GM21723 (cell line): ENCODE results near the gene ENTR1.

Experiments used
- ATAC-seq: cut with Tn5 transposase; IDR thresholded peaks from one replicate; pipeline ENCODE4 v1.9.1; 2021; ENCODE audit warnings: mild to moderate bottlenecking, moderate library complexity; ENCODE audit not compliant: unreplicated experiment

Gene ENTR1

DNA sequence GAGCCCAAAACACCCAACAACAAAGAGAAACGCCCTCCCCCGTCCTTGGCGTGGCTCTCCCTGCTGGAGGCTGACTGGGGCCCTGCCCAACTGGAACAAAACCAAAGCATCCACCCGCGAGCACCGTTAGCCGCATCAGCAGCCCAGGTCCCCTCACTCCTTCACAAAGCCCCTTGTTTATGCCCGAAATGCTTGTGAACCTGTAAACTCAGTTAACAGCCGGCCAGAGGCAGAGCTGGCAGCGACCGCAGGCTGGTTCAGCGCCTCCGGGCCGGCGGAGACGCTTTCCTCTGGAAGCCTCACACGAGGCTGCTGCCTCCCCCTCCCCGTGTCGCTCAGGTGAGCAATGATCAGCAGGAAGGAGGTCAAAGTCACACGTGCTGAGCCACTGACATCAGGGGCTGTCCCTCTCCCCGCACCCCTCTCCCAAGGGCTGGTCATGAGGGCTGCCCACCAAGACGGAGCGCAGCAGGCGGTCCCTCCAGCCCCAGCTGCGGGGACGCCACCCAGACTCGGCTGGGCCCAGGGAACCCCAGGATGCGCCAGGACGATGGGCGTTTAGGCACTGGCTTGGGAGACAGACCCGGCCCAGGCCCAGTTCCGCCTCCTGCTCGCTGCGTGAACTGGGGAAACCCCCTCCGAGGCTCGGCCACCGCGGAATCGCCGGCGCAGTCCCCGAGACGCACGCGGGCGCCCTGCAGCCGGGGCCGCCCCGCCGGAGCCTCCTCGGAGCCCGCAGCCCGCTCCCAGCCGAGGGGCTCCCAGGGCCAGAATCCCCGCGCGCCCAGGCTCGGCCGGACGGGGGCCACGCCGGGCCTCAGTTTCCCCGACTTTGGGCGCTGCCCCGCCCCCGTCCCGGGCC is 11.0 kb downstream of the ENTR1 start:
- ATAC-seq = peak; percentile 22

DNA sequence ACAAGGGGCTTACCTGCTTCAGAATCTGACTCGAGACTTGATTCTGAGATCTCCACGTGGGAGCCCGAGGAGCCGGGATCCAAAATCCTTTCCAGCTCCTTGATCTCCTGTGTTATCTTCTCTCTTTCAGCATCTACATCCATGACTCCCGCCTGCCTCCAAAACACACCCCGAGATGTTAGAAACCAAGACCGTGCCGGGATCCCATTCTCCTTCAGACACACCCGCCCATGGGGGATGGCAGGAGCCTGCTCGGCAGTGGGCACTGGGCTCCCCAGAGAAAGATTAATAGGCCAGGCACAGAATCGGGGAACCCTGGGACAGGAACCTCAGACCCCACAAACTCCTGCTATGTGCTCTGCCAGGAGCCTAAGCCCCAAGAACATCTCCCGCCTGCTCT is 12.1 kb downstream of the ENTR1 start:
- no peak for ATAC-seq

DNA sequence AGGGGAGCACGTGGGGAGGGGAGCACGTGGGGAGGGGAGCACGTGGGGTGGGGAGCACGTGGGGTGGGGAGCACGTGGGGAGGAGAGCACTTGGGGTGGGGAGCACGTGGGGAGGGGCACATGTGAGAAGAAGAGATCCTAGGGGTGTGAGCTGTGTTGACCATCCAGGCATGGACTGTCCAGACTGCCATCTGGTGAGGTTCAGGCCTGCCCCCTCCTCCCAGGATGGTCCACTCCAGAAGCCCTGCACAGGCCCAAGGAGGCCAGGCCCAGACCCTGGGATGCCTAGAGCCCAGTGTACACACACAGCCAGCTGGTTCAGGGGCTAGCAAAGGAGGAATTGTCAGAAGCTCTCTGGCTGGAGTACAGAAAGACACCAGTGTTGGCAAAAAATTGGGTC is 12.8 kb downstream of the ENTR1 start:
- ATAC-seq = no peak

DNA sequence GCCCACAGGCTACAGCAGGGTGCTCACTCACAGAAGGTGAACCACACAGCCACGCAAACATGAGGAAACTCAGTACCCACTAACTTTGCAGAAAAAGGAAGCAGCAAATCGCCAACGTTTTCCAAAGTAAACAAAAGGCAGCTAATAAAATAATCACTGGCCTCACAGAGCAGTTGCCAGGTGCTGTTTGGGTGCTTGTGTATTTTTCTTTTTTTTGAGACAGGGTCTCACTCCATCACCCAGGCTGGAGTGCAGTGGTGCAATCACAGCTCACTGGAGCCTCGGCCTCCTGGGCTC is 14.2 kb downstream of the ENTR1 start:
- no peak for ATAC-seq

DNA sequence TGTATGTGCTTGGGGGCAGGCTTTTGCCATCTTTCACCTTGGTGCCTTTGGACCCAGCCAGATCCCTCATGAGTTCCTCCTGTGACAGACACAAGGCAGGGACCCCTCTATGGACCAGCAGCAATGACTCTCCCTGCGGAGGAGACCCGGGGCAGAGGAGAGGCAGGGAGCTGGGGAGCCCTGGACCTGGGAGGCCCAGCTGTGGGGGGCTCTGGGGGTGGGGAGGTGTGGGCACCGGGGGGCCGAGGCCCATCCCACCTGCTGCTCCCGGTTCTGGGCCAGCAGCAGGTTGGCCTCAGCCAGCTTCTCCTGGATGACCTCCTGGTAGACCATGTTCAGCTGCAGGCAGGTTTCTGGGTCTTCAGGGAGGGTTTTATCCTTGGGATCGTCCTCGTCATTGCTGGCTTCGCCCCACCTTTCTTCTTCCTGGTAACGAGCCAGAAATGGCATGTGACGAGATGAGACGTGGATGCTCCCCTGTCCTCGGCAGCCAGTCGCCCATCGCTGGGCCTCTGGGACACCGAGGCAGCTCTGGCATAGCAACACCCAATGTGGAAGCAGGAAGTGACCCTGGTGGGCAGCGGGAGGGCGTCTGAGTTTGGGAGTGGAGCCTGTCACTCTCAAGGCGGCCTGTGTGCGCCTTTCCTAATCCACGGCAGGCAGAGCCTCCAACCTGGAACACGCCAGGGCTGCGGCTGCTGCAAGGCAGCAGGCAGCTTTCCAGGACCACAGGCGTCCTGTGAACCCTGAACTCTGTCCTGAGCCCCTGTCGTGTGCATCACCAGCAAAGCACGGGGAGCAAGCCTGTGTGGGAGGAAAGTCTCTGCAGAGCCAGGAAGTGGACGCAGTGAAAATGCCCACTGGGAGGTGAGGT is 14.8 kb downstream of the ENTR1 start:
- ATAC-seq = no peak

DNA sequence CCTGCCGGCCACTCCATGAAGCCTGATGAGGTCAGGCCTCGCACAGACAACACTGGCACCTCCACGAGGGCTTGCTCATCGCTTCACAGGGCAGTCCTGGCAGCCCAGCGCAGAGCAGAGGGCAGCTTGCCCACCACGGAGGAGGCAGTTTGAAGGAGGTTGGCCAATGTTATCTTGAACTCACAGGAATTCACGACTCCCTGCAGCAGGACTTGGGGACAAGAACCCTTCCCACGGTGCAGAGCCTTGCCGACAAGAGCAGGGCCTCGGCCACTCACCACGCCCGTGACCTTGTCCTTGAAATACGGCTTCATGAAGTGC is 15.4 kb downstream of the ENTR1 start:
- no peak for ATAC-seq

DNA sequence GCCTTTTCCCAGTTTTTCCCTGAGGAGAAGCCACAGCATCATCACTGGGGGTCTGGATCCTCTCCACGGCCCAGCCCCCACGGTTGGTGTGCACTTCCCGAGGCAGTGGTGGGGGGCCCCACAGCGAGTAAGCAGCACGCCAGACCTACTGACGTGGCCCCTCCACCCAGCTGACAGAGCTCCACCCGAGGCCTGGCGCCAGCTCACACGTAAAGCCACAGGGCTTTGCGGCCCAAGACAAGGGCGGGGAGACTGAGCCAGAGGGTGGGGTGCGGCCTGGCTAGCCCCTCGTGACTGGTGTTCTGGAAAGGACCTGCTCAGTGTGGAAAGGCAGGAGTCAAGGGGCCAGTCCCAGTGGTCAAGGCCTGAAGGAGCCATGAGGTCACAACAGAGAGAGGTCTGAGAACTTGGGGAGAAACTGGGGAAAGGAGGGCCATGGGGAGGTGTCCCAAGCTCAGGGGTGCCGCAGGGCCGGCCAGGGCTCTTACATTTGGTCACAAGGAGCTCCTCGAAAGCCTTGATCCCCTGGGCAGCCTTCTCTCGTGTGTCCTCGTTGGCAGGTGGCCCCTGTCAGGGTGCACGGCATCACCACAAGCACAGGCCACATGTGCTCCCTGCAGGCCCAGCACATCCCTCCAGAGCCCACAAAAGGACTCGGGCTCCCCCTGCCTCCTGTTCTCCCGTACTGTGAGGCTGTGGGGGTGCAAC is 15.9 kb downstream of the ENTR1 start:
- no peak for ATAC-seq

DNA sequence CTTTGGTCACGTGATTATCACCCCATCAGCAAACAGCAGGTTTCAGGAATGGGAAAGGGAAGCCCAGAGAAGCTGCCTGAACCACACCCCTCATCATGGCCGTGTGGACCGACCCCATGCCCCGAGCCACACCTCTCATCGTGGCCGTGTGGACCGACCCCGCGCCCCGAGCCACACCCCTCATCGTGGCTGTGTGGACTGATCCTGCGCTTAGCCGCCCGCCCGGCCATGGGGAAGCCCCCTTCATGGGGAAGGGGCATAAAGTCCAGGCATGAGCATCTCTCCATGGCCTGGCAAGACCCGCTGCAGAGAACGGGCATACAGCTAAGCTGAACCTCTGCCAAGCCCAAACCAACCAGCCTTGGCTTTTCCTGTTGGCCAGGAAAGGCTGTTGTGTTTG is 16.9 kb downstream of the ENTR1 start:
- ATAC-seq = no peak

DNA sequence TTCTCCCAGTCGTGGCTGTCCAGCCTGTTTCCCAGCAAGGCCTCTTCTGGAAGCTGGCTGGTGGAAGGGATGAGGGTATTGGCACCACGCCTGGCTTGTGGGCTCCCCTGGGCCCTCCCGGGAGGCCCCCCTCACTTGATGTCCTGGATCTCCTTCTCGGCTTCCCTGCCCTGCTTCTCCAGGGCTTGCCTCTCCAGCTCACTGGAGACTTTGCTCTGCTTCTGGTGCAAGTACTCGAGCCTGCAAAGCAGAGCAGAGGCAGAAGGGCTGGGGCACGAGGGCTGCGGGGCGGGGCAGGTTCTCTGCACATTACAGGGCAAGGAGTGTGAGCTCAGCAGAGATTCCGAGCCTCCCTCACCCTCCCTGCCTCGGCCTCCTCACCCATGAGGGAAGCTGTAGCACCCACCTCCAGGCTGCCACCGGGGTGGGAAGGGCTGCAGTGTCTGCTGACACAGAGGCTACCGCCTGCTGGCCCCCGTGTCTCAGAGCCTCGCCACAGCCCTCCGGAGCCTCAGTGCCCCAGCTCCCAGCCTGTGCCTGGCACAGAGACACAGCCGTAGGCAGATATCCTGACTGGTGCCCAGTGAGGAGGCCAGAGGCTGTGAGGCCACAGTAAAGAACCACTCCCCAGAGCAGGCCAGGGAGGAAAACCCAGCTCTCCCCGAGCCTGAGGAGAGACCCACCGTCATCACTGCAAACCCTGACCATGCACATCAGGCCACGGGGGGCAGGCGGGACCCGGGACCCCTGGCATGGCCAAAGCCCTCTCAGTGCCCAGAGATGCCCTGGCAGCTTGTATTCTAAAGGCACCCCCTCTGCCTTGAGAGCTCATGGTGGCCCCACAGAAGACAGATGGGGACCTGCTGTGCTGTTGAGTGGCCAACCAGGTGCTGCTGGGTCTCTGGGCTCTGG is 17.6 kb downstream of the ENTR1 start:
- no peak for ATAC-seq

DNA sequence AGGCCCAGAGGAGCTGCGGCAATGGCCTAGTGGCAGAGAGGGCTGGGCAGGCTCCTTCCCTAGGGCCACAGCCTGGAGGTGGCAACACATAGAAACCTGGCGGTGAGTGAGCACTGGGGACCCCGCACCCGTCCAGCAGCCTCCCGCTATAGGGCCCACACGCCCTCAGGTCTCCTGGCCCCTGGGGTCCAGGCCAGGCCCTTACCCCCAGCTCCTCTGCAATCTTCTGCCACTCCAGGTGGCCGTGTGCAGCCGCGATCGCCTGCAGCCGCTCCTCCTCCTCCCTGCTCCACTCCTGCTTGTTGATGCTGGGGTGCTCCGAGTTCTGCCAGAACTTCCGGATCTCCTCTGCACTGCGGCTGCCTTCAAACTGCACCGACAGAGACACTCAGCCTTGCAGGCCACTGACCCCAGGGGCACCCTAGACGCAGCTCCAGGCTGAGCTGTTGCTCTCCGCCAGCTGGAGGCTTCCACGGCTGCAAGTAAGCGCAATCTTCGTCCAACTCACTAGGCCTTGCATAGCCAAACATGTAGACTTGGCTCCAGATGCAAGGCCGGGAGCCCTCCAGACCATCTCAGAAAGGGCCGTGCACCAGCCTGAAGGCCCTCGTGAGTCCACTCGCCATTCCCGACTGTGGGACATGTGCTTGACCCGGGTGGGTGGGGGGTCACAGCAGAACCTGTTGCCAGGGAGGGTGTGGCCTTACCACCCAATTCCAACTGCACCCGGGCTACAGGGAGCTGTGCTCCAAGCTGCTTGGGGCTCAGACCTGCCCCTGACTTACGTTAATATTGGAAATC is 18.5 kb downstream of the ENTR1 start:
- ATAC-seq = no peak

DNA sequence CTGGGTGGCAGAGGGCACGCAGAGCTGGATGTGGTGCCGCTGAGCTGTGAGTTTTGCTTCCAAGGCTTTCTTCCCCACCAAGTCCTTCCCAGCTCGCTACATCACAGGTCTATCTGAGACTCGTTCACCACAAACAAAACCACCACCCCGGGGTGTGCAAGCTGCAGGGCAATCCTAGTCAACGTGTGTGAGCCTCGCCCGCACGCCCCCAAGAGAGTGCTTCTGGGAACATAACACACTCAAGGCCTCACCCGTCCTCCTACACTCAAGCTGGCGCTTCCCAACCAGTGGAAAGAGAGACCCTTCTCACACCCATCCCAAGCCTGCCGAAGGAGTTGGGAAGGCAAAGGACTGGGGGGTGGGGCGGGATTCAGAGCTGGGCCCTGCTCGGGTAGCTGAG is 21.0 kb downstream of the ENTR1 start:
- ATAC-seq = no peak

DNA sequence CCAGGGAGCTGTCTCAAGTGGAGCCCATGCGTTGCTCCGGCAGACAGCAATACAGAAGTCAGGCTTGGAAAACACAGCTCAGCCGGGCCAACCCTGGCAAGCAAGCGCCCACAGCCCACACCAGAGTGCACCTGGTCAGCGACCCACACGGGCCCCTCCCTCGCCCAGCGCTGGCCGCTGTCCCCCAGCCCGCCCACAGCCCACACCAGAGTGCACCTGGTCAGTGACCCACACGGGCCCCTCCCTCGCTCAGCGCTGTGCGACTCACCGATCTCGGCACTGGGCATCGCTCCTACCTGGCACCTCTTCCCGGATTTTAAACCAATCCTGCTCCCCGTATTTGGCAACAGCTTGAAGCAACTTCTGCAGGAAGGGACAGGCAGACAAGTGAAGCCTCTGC is 23.2 kb downstream of the ENTR1 start:
- ATAC-seq = no peak

DNA sequence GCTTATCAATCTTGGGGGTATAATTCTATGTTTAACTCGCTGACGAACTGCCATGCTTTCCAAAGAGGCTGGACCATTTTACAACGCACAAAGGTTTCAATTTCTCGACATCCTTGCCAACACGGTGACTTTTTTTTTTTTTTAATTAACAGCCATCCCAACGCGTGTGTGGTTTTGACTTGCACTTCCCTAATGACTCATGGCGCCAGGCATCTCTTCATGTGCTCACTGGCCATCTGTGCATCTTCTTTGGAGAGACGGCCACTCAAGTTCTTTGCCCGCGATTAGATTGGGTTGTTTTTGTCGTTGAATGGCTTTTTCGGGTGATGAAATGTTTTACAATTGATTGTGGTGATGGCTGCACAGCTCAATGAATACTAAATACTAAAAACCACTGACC is 24.4 kb downstream of the ENTR1 start:
- no peak for ATAC-seq

DNA sequence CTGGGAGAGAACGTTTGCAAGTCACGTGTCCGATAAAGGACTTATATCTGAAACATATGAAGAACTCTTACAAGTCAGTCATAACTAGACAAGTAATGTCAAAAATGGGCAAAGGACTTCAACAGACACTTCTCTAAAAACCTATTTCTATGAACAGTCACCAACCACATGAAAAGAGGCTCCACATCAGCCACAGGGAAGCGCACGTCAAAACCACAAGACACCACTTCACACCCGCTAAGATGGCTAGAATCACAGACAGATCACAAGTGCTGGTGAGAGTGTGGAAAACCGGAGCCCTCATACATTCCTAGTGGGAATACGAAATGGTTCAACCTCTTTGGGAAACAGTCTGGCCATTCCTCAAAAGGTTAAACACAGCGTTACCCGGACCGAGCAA is 25.4 kb downstream of the ENTR1 start:
- no peak for ATAC-seq

DNA sequence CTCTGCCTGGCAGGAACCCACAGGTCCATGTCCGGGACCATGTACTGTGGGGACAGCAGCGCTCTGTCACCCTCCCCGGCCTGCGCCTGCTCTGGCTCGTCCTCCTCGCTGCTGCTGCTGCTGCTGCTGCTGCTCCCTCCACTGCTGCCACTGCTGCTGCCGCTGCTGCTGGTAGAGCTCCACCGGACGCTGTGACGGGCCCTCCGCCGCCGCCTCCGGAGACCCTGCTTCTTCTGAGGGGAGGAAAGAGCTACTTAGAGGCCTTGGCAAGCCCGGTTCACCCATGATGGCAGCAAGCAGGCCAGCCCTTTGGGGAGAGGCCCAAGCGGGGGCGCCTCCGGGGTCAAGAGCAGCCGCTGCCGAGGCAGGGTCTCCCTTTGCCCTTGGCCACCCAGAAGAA is 27.0 kb downstream of the ENTR1 start:
- ATAC-seq = no peak

DNA sequence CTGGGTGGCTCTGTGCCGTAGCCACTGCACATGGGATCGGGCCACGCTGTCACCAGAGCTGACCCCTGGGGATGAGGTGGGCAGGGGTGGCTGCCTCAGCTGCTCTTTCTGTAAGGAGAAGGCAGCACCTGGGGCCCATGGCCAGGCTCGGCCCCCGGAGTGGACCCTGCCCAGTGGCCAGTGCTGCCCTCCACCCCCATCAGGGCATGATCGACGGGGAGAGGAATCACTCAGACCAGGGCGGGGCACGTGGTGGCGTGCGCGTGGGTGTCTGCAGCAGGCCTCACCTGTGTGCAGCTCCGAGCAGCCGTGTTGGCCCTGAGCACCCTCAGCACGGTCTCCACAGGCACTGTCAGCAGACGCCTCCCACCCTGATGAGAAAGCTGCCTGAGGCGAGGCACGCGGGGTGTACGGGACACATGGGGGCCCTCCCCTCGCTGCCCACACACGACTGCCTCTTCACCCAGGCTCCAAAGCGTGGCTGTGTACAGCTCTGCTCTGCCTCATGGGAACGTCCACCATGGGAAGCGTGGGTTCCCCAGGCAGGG is 28.4 kb downstream of the ENTR1 start:
- no peak for ATAC-seq

DNA sequence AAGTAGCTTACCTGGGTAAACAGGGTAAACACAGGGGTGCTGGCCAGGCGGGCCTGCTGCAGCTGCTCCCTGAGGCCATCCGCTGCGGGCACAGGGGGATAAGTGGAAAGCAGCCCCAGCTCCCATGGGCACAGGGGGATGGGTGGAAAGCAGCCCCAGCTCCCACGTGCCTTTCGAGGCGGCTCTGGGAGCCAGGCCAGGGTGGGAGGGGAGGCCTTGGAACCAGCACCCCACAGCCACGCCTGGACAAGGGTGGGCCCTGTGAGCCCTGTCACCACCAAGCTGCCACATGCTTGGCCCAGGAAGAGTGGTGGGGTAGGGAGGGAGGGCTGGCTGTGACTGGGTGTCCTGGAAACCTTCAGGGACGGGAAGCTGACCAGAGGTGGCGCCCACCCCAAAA is 29.1 kb downstream of the ENTR1 start:
- no peak for ATAC-seq

DNA sequence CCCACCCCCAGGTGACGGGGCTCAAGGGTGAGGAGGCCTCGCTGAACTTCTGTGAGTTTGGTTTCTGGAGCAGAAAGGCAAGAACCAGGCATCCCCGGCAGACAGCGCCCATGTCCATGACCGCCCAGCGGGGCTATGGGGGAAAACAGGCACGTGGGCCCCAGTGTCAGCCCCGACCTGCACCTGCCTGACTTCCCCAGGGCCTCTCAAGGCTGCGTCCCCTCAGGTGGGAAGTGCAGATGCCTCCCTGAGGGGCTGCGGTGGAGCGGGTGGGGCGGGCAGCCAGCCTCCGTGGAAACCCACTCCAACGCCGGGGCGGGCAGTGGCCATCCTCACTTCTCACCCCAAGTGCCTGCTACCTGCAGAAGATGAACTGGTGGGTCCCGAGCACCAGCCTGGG is 30.0 kb downstream of the ENTR1 start:
- no peak for ATAC-seq

DNA sequence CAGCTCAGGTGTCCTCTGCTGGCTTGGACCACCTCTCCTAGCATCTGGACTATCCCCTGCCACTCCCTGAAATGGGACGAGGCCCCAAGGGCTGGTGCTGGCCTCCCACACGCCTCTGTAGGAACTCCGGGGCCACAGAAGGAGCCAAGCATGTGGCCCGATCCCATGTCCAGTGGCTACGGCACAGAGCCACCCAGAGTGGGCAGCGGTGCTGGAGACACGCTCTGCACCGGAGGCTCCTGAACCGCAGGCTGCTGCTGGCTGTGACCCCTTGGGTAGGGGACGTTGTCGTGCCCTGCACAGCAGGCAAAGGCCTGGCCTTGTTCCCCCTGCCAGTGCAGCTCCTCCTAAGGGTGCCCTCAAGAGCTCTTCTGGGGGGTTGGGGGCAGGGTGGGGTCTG is 30.5 kb downstream of the ENTR1 start:
- ATAC-seq = no peak

DNA sequence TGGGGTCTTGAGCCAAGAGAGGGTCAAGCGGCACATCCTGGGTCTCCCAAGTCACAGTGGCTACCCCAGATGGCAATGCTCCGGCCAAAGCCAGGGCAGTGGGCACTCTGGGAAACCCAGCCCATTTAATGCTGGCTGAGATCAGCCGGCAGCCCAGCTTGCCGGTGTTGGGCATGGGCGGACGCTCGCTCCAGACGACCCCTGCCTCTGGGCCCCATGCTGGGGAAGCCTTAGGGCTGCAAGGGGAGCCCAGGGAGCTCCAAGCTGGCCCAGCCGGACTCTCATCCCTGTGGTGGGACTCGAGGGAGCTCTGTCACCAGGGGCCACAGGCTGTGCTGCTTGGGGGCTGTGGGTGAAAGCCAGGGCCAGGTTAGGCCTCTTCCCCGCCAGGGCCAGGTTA is 31.0 kb downstream of the ENTR1 start:
- ATAC-seq = no peak
